ENCODE data around the gene CDK12. TPM values are rescaled to one million over a fixed set of nuclear protein-coding genes. Genes with fewer than 3 reads are reported as not detected.

The CDK12 gene
- total and polyA plus RNA-seq, 4 donors, result 7.5 to 30.3 (median 15.0) TPM

- Histone ChIP-seq H3K36me3 (ENCODE audit: control insufficient read depth in 4 of 4, insufficient read depth in 3 of 4, low read depth in 1 of 4, low read length in 3 of 4) (peaks cover 0 to 2% (median 0%) of the 10 kb centered on the region in 4 donors), H3K4me1 (ENCODE audit: control insufficient read depth in 4 of 4, insufficient read depth in 4 of 4, low read length in 3 of 4) (peaks cover 3 to 13% (median 8%) of the 10 kb centered on the region in 4 donors), H3K27ac (ENCODE audit: low read depth in 1 of 2, low read length in 2 of 2) (no peak overlapping the region), H3K4me3 (ENCODE audit: low read depth in 1 of 3, low read length in 3 of 3) (no peak overlapping the region), H3K9ac (ENCODE audit: low read depth in 1 of 2, low read length in 2 of 2) (no peak overlapping the region), H3K27me3 (ENCODE audit: control insufficient read depth in 4 of 4, insufficient read depth in 4 of 4, low read length in 3 of 4) (no peaks in the 10 kb centered on the region), H3K9me3 (ENCODE audit: control insufficient read depth in 4 of 4, low read length in 3 of 4) (no peaks in the 10 kb centered on the region)
- TF ChIP-seq GABPA (IDR thresholded peaks at IDR 0.05 in 1 of 2, conservative IDR thresholded peaks at IDR 0.05 in 1 of 2) (no peak), JUND (IDR thresholded peaks at IDR 0.05) (no peak), ATF3 (IDR thresholded peaks at IDR 0.05) (no peak), REST (IDR thresholded peaks at IDR 0.05) (no peak), TAF1 (conservative IDR thresholded peaks at IDR 0.05) (no peak), HNF4G (IDR thresholded peaks at IDR 0.05) (no peak), FOXA2 (IDR thresholded peaks at IDR 0.05) (no peak), FOXA1 (IDR thresholded peaks at IDR 0.05) (no peak), RXRA (IDR thresholded peaks at IDR 0.05) (no peak), HNF4A (conservative IDR thresholded peaks at IDR 0.05) (no peak), RAD21 (IDR thresholded peaks at IDR 0.05) (no peak)
- no peak for DNase-seq (ENCODE audit: low spot score)
- 65% methylated on average over 3 of the region's 3 CpGs for WGBS
Observed at GRCh38 chr17:39538866-39539265, 77.6 kb downstream of the CDK12 start.

- H3K36me3 ChIP-seq (ENCODE audit: control insufficient read depth in 4 of 4, insufficient read depth in 3 of 4, low read depth in 1 of 4, low read length in 3 of 4), result peaks cover 0 to 6% (median 0%) of the 10 kb centered on the region in 4 donors
- no peaks in the 10 kb centered on the region for H3K9me3 ChIP-seq (ENCODE audit: control insufficient read depth in 4 of 4, low read length in 3 of 4)
- no peak overlapping the region for H3K4me3 ChIP-seq (ENCODE audit: low read depth in 1 of 3, low read length in 3 of 3)
- TF ChIP-seq HNF4G (IDR thresholded peaks at IDR 0.05), result no peak
- no peak for TF ChIP-seq REST (IDR thresholded peaks at IDR 0.05)
- no peak for TF ChIP-seq HNF4A (conservative IDR thresholded peaks at IDR 0.05)
- no peak for TF ChIP-seq EGR1 (IDR thresholded peaks at IDR 0.05; ENCODE audit: low read depth in 2 of 2)
- TF ChIP-seq GABPA (IDR thresholded peaks at IDR 0.05 in 1 of 2, conservative IDR thresholded peaks at IDR 0.05 in 1 of 2), result no peak
- TF ChIP-seq FOXA1 (IDR thresholded peaks at IDR 0.05), result no peak
- TF ChIP-seq JUND (IDR thresholded peaks at IDR 0.05), result no peak
- no peak for TF ChIP-seq ZBTB33 (IDR thresholded peaks at IDR 0.05)
- TF ChIP-seq NR2F2 (IDR thresholded peaks at IDR 0.05), result no peak
- TF ChIP-seq MAX (IDR thresholded peaks at IDR 0.05), result no peak
- TF ChIP-seq RXRA (IDR thresholded peaks at IDR 0.05), result no peak
- TF ChIP-seq CTCF (IDR thresholded peaks at IDR 0.05; ENCODE audit: low read depth, low read length, missing input control), result no peak
- no peak for TF ChIP-seq SP1 (IDR thresholded peaks at IDR 0.05)
- H3K27ac ChIP-seq (ENCODE audit: low read depth in 1 of 2, low read length in 2 of 2), result no peak overlapping the region
- no peaks in the 10 kb centered on the region for H3K27me3 ChIP-seq (ENCODE audit: control insufficient read depth in 4 of 4, insufficient read depth in 4 of 4, low read length in 3 of 4)
- DNase-seq (ENCODE audit: low spot score), result no peak
- peaks cover 3 to 16% (median 10%) of the 10 kb centered on the region in 4 donors for H3K4me1 ChIP-seq (ENCODE audit: control insufficient read depth in 4 of 4, insufficient read depth in 4 of 4, low read length in 3 of 4)
- 93% methylated on average over 9 of the region's 9 CpGs for WGBS
- H3K9ac ChIP-seq (ENCODE audit: low read depth in 1 of 2, low read length in 2 of 2), result no peak overlapping the region
Observed at GRCh38 chr17:39540611-39541010, 79.3 kb downstream of the CDK12 start.

Measured in liver (tissue), 9 donors.